GM21529 (cell line): ENCODE results near the gene SLC26A3.
A peak's percentile ranks its signal among the peaks of the same experiment; 100 is the strongest.

ENCODE experiments used
- ATAC-seq: cut with Tn5 transposase; IDR thresholded peaks from one replicate; pipeline ENCODE4 v1.9.1; 2021; ENCODE audit not compliant: unreplicated experiment

The SLC26A3 gene

GRCh38 chr7:107751113-107751512 is 51.9 kb downstream of the SLC26A3 start:
- no peak for ATAC-seq

GRCh38 chr7:107746006-107746405 is 57.0 kb downstream of the SLC26A3 start:
- ATAC-seq = no peak

GRCh38 chr7:107744345-107744750 is 58.7 kb downstream of the SLC26A3 start:
- peak; percentile 32 for ATAC-seq

DNA sequence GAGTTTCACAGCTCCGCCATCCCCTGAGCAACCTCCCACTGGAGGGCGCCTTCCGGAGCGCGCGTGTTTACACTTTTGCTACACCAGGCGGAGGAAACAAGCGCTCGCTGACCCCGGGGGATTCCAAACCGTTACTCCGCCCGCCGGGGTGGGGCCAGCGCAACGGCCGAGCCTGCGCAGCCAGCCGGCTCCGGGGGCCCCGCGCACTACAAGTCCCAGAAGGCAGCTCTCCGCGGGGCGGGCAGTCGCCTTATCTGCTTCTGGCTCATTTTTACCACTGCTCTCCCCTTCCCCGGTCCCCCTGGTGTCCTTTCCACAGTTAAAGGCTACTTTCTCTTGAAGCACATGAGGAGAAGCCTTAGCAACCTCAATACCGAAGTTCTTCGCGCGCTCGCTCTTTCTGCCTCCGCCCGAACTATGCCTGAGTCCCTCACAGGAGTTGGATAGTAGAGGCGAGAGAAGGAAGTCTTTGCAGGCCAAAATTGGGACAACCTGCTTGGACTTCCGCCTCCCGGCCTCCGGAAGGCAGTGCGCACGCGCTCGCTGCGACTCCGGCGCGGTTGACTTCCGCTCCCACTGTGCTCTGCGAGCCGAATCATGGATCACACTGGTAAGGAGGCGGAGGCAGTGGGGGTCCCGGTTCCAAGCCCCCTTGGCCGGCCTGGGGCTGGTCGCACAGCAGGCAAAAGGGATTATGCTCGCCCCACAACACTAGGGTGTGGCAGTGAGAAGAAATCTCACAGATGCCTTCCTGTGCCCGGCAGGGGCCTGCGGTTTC is 59.3 kb downstream of the SLC26A3 start, which contains the start of gene CBLL1:
TSS of gene CBLL1 (plus strand) at position 576 of the 778 bp plus-strand sequence. CDS start at position 598, 22 bp downstream.
- peak; percentile 89 for ATAC-seq

DNA sequence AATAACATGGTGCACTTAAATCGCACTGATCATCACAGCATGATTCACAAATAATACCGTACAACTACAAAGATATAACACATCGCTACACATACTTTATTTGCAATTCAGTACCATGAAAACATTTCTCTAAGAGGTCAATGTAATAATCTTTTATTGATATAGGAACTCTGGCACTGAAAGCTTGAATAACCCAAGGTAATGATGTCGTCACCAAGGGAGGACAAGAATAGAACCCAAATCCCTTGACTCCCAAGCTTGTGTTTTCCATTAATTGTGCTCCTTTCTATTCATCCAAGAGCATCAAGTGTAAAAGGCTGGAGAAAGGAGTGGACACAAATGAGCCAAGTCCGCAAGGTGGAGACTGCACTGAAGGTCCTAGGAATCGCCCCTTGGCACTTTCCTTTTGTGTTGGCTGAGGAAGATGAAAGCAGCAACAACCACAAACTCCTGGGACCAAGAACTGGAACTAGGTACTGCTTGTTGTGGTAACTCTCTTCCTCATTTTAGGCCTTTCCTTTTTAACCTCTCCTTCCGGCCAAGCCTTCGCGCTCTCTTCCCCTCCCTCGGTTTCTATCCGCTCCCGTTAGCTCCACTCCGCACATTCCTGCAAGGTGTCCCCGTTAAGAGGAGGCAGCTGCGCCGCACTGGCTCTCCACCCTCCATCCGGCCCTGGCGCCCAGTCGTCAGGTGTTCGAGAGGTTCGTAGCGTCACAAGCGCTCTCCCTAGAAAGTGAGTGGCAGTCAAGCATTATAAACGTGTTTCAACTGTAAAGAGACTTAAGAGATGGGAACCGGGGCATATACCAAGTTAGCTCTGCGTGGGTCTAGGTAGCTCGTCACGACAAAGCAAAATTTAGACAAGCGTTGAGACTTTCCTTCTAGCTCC is 60.1 kb downstream of the SLC26A3 start:
- peak; percentile 38 for ATAC-seq

DNA sequence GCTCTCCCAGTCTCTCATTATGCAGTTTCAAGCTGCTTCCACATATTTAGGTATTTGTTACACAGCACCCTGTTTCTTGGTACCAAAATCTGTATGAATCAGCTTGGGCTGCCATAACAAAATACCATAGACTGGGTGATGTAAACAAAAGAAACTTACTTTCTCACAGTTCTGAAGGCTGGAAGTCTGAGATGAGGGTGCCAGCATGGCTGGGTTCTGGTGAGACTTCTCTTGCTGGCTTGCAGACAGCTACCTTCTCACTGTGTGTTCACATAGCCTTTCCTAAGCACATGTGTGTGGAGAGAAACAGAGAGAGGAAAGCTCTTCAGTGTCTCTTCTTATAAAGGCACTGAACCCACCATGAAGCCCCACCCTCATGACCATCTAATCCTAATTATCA is 74.7 kb downstream of the SLC26A3 start:
- no peak for ATAC-seq

DNA sequence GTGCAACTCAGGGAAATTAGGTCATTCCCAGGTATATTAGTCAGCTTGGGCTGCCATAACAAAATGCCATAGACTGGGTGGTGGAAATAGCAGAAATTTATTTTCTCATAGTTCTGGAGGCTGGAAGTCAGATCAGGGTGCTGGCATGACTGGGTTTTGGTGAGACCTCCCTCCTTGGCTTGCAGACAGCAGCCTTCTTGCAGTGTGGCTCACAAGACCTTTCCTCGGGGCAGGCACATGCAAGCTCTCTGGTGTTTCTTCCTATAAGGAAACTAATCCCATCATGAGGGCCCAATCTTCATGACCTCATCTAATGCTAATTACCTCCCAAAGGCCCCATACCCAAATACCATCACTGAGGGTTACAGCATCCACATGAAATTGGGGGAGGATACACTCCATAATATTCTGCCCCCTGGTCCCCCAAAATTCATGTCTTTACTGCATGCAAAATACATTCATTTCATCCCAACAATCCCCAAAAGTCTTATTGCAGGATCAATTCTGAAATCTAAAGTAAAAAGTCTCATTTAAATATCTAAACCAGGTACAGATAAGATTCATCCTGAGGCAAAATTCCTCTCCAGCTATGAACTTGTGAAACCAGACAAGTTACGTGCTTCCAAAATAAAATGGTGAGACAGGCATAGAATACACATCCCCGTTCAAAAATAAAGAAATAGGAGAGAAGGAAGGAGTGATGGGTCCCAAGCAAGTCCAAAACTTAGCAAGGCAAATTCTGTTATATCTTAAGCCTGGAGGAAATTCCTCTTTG is 76.5 kb downstream of the SLC26A3 start:
- ATAC-seq = no peak

DNA sequence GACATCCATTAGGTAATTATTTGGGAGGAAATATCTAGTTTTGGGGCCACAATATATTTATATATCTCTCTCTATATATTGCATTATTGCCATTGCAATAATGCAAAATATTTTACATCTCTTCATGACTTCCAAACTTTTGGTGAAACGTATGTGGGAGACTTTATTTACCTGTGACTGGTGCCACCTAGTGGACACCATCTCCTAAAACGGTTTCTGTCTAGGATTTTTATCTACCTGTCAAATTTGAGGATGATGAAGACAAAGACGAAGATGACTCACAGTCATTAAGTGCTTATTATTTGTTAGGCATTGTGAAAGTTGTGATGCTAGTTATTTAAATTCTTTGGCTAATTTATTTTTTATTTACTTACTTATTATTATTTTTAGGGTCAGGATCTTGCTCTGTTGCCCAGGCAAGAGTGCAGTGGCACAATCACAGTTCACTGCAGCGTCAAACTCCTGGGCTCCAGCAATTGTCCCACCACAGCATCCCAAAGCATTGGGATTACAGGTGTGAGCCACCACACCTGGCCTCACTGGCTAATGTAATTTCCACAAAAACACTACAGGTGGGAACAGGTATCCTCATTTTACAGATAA is 77.8 kb downstream of the SLC26A3 start:
- ATAC-seq = no peak

GRCh38 chr7:107723255-107723654 is 79.8 kb downstream of the SLC26A3 start:
- ATAC-seq = no peak

GRCh38 chr7:107721286-107721685 is 81.7 kb downstream of the SLC26A3 start:
- ATAC-seq = no peak

DNA sequence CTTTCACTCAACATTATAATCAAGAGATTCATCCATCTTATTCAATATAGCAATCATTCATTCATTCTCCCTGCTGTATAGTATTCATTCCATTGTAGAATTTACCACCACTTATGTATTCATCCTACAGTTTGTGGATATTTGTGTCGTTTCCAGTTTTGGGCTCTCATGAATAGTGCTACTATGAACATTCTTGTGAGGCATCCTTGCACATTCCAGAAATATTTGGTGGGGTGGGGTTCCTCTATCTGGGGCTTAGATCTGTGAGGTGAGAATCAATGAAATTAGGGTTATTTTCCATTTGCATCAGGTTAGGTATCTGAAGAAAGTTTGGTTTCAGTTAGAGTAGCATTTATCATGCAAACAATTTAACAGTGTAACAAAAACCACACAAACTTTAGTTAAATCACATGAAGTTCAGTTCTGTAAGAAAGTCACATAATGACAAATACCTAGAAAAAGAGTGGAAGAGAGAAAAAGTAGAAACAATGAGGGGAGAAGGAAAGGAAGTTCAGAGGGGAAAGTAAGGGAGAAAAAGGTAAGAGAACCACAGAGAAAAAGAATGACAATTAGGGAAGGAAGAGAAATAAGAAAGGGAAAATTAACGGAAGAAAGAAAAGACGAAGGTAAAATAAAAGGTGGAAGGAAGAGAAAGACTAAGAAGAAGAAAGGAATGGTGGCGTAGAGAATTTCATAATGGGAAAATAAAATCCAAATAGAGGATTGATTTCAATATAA is 84.4 kb downstream of the SLC26A3 start:
- ATAC-seq = no peak

- ATAC-seq = no peak
These were observed 87.5 kb downstream of the SLC26A3 start for GRCh38 chr7:107715531-107715930.
